Hepatocyte (in vitro differentiated cells): ENCODE measurements around the gene TNNC1. TPM values are rescaled to one million over a fixed set of nuclear protein-coding genes. Genes with fewer than 3 reads are reported as not detected.

Experiments
- DNase-seq: peaks from one replicate; pipeline ENCODE4 v3.0.0-alpha.2; 2016; ENCODE audit warnings: low spot score
- H2AFZ ChIP-seq: fragments of 200-600 bp; sonication (generic); 2 replicates; pipeline ENCODE4 v1.6.0; 2016; ENCODE audit warnings: antibody characterized with exemption, mild to moderate bottlenecking
- H3K27ac ChIP-seq: fragments of 200-600 bp; sonication (generic); 2 replicates; pipeline ENCODE4 v1.5.1; 2016; ENCODE audit warnings: mild to moderate bottlenecking
- H3K27me3 ChIP-seq: fragments of 200-600 bp; sonication (generic); 2 replicates; pipeline ENCODE4 v1.6.1; 2016
- H3K36me3 ChIP-seq: fragments of 200-600 bp; sonication (generic); replicated peaks from 2 replicates; pipeline ENCODE4 v1.5.1; 2016; ENCODE audit warnings: low read depth; ENCODE audit not compliant: insufficient read depth
- H3K4me1 ChIP-seq: fragments of 200-600 bp; sonication (generic); 2 replicates; pipeline ENCODE4 v1.5.1; 2016; ENCODE audit warnings: mild to moderate bottlenecking, moderate library complexity; ENCODE audit not compliant: insufficient read depth
- H3K4me2 ChIP-seq: fragments of 200-600 bp; sonication (generic); 2 replicates; pipeline ENCODE4 v1.6.0; 2016
- H3K4me3 ChIP-seq: fragments of 200-600 bp; sonication (generic); 2 replicates; pipeline ENCODE4 v1.5.1; 2016; ENCODE audit warnings: mild to moderate bottlenecking
- H3K79me2 ChIP-seq: fragments of 200-600 bp; sonication (generic); 2 replicates; pipeline ENCODE4 v1.6.0; 2017; ENCODE audit warnings: mild to moderate bottlenecking
- H3K9me2 ChIP-seq: fragments of 200-600 bp; sonication (generic); replicated peaks from 2 replicates; pipeline ENCODE4 v1.6.0; 2017; ENCODE audit warnings: mild to moderate bottlenecking; ENCODE audit not compliant: insufficient read depth
- H3K9me3 ChIP-seq: fragments of 200-600 bp; sonication (generic); 2 replicates; pipeline ENCODE4 v1.5.1; 2016; ENCODE audit warnings: low read depth, mild to moderate bottlenecking
- H4K20me1 ChIP-seq: fragments of 200-600 bp; sonication (generic); 2 replicates; pipeline ENCODE4 v1.6.0; 2016; ENCODE audit warnings: mild to moderate bottlenecking; ENCODE audit not compliant: insufficient read depth, poor library complexity, severe bottlenecking
- CTCF ChIP-seq: fragments of 200-600 bp; sonication (generic); IDR thresholded peaks from 2 replicates; pipeline ENCODE4 v1.5.1; 2016; ENCODE audit warnings: antibody characterized with exemption, mild to moderate bottlenecking; ENCODE audit not compliant: poor library complexity
- EZH2 ChIP-seq: fragments of 200-600 bp; sonication (generic); IDR thresholded peaks from 2 replicates; pipeline ENCODE4 v1.6.1; 2016; ENCODE audit warnings: antibody characterized with exemption, mild to moderate bottlenecking, borderline replicate concordance
- EZH2phosphoT487 ChIP-seq: fragments of 200-600 bp; sonication (generic); IDR thresholded peaks from one replicate; pipeline ENCODE4 v1.6.1; 2018; ENCODE audit warnings: antibody characterized with exemption, mild to moderate bottlenecking, low read depth, moderate library complexity; ENCODE audit not compliant: unreplicated experiment, severe bottlenecking
- WGBS: methylation state at CpG from one replicate; pipeline ENCODE4 v1.1.6; 2016; ENCODE audit warnings: low lambda C conversion rate; ENCODE audit errors: missing lambda C conversion rate; 5-methylcytosine and 5-hydroxymethylcytosine counted together
- polyA plus RNA-seq: library from polyadenylated mRNA; unstranded; fragments of >200 nt; fragmentation: Nextera tagmentation; extraction: Ambion mirVana; gene quantifications from 2 replicates; pipeline ENCODE4 v1.2.1, GENCODE V29; 2016
- total RNA-seq: library from RNA; depleted of rRNA; stranded (reverse); fragments of >200 nt; gene quantifications from 2 replicates; pipeline ENCODE4 v1.2.3, GENCODE V29; 2014

TNNC1 gene
- total and polyA plus RNA-seq, 2 experiments from 2014 or later, result 9.7 to 15.0 TPM

GRCh38 chr3:52404391-52404790 lies 49.5 kb downstream of the TNNC1 start:
- 99% methylated on average over 10 of the region's 10 CpGs for WGBS

GRCh38 chr3:52403955-52404354 lies 49.9 kb downstream of the TNNC1 start:
- Histone ChIP-seq H3K4me2 (no peak overlapping the region), H3K4me1 (peaks cover 4% of the 10 kb centered on the region), H3K79me2 (peaks cover 16% of the 10 kb centered on the region), H3K27me3 (no peaks in the 10 kb centered on the region), H3K27ac (no peak overlapping the region), H4K20me1 (no peaks in the 10 kb centered on the region), H3K4me3 (no peak overlapping the region), H2AFZ (no peak overlapping the region), H3K9me3 (no peaks in the 10 kb centered on the region), H3K9me2 (no peaks in the 10 kb centered on the region), H3K36me3 (no peaks in the 10 kb centered on the region)
- no peak for DNase-seq
- 96% methylated on average over 3 of the region's 3 CpGs for WGBS
- TF ChIP-seq EZH2, result no peak
- TF ChIP-seq EZH2phosphoT487, result no peak
- no peak for TF ChIP-seq CTCF

More at GRCh38 chr3:52404391-52404790, 49.5 kb downstream of the TNNC1 start:
- Histone ChIP-seq H3K9me2 (no peaks in the 10 kb centered on the region), H3K27ac (no peak overlapping the region), H3K4me3 (no peak overlapping the region), H3K9me3 (no peaks in the 10 kb centered on the region), H2AFZ (no peak overlapping the region), H3K4me2 (no peak overlapping the region), H3K79me2 (peaks cover 21% of the 10 kb centered on the region), H4K20me1 (no peaks in the 10 kb centered on the region), H3K36me3 (no peaks in the 10 kb centered on the region), H3K4me1 (peaks cover 7% of the 10 kb centered on the region), H3K27me3 (no peaks in the 10 kb centered on the region)
- no peak for DNase-seq
- TF ChIP-seq EZH2 (no peak), CTCF (no peak), EZH2phosphoT487 (no peak)

- Histone ChIP-seq H2AFZ (no peak overlapping the region), H3K36me3 (no peaks in the 10 kb centered on the region), H3K79me2 (peaks cover 10% of the 10 kb centered on the region), H3K4me1 (no peaks in the 10 kb centered on the region), H3K27ac (no peak overlapping the region), H3K9me3 (no peaks in the 10 kb centered on the region), H3K27me3 (no peaks in the 10 kb centered on the region), H3K4me2 (no peak overlapping the region), H4K20me1 (no peaks in the 10 kb centered on the region), H3K9me2 (no peaks in the 10 kb centered on the region), H3K4me3 (no peak overlapping the region)
- no peak for DNase-seq
- TF ChIP-seq EZH2phosphoT487 (no peak), CTCF (no peak), EZH2 (no peak)
- 97% methylated on average over 19 of the region's 19 CpGs for WGBS
Measured at GRCh38 chr3:52403271-52403841, 50.5 kb downstream of the TNNC1 start.
